Prostate gland (tissue), 2 donors: ENCODE measurements around the gene ARL6IP1.
A peak's percentile ranks its signal among the peaks of the same experiment; 100 is the strongest.

Experiments used
- CTCF ChIP-seq, 4 experiments: fragments of 200-600 bp in 2 of 4; fragments of 450-650 bp in 2 of 4; sonication (generic) in 2 of 4; IDR thresholded peaks; 1 replicate in 3 of 4; 2 replicates in 1 of 4; pipeline ENCODE4 v1.5.1; 2016 to 2019; ENCODE audit warnings: antibody characterized with exemption in 4 of 4, mild to moderate bottlenecking in 2 of 4, moderate library complexity in 2 of 4
- POLR2A ChIP-seq: fragments of 450-650 bp; IDR thresholded peaks from one replicate; pipeline ENCODE4 v1.6.1; 2016; ENCODE audit warnings: antibody characterized with exemption, mild to moderate bottlenecking
- POLR2AphosphoS5 ChIP-seq: sonication (generic); formaldehyde crosslinking; IDR thresholded peaks from one replicate; pipeline ENCODE4 v1.6.1; 2017; ENCODE audit warnings: antibody characterized with exemption

GRCh38 chr16:18788828-18789514 is 12.4 kb downstream of the ARL6IP1 start:
- TF ChIP-seq POLR2A, result no peak
- no peak for TF ChIP-seq CTCF (IDR thresholded peaks at IDR 0.05)
- peak; percentile 32 for TF ChIP-seq POLR2AphosphoS5
